Spleen (tissue), 11 donors: ENCODE results near the gene CCNF. TPM values are rescaled to one million over a fixed set of nuclear protein-coding genes. Genes with fewer than 3 reads are reported as not detected.

ENCODE experiments used
- DNase-seq: peaks from one replicate; pipeline ENCODE4 v3.0.0-alpha.2; 2020
- H3K27ac ChIP-seq, 8 donors: fragments of 200-600 bp; sonication (generic) in 7 of 8; 1 replicate in 4 of 8; 2 replicates in 4 of 8; pipeline versions ENCODE4 v1.5.0 to v1.8.0; 2016 to 2021; ENCODE audit warnings: inconsistent platforms in 4 of 8, mild to moderate bottlenecking in 4 of 8, moderate library complexity in 1 of 8
- H3K27me3 ChIP-seq, 7 donors: fragments of 200-600 bp; sonication (generic) in 6 of 7; replicated peaks in 1 of 7; 1 replicate in 4 of 7; 2 replicates in 3 of 7; pipeline versions ENCODE4 v1.5.0 to v1.8.0; 2016 to 2021; ENCODE audit warnings: inconsistent platforms in 3 of 7, mild to moderate bottlenecking in 1 of 7
- H3K36me3 ChIP-seq, 6 donors: fragments of 200-600 bp; sonication (generic) in 5 of 6; 1 replicate in 4 of 6; 2 replicates in 2 of 6; pipeline versions ENCODE4 v1.5.0 to v1.8.0; 2016 to 2021; ENCODE audit warnings: inconsistent platforms in 2 of 6
- H3K4me1 ChIP-seq, 6 donors: fragments of 200-600 bp; sonication (generic) in 5 of 6; 1 replicate in 3 of 6; 2 replicates in 3 of 6; pipeline versions ENCODE4 v1.5.0 to v1.8.0; 2016 to 2021; ENCODE audit warnings: inconsistent platforms in 3 of 6
- H3K4me3 ChIP-seq, 8 donors: fragments of 200-600 bp; sonication (generic) in 7 of 8; 1 replicate in 4 of 8; 2 replicates in 4 of 8; pipeline versions ENCODE4 v1.5.0 to v1.8.0; 2016 to 2021; ENCODE audit warnings: inconsistent platforms in 4 of 8, mild to moderate bottlenecking in 4 of 8, moderate library complexity in 2 of 8
- H3K9me3 ChIP-seq, 8 donors: fragments of 200-600 bp; sonication (generic) in 7 of 8; 1 replicate in 4 of 8; 2 replicates in 4 of 8; pipeline versions ENCODE4 v1.5.0 to v1.8.0; 2016 to 2021; ENCODE audit warnings: inconsistent platforms in 4 of 8
- POLR2A ChIP-seq, 3 donors: fragments of 450-650 bp; IDR thresholded peaks; one replicate each; pipeline ENCODE4 v1.5.1; 2017; ENCODE audit warnings: antibody characterized with exemption in 3 of 3, mild to moderate bottlenecking in 1 of 3
- POLR2AphosphoS5 ChIP-seq, 3 donors: sonication (generic); formaldehyde crosslinking; IDR thresholded peaks; one replicate each; pipeline ENCODE4 v1.5.1; 2017; ENCODE audit warnings: antibody characterized with exemption in 3 of 3
- WGBS, 5 donors: extraction: QIAGEN DNeasy Blood & Tissue Kit in 3 of 5; methylation state at CpG; one replicate each; pipeline versions ENCODE4 v1.1.5 to v1.1.7; 2013 to 2018; 5-methylcytosine and 5-hydroxymethylcytosine counted together
- intact Hi-C: fragments of 100-400 bp; cut with DNase I; formaldehyde crosslinking; loops from one replicate; pipeline ENCODE4 v1.15.0; 2023; ENCODE audit warnings: low total_unique reads
- polyA plus RNA-seq, 3 donors: library from polyadenylated mRNA; stranded (reverse); fragments of 200-250 nt; gene quantifications; one replicate each; pipeline ENCODE4 v1.2.1, GENCODE V29; 2013
- total RNA-seq, 7 donors: library from RNA; depleted of rRNA in 3 of 7; stranded (reverse); fragments of >200 nt in 3 of 7; fragmentation: NEBNext Ultra II Directional in 4 of 7; extraction: Animal tissue kit (Norgen Biotek cat#: 25700) in 4 of 7; gene quantifications; one replicate each; pipeline versions ENCODE4 v1.1.0 to v1.2.1, GENCODE V29; 2016 to 2021
- TF ChIP-seq, protein P1 (sequence below), 11 experiments: fragments of 200-600 bp in 7 of 11; fragments of 450-650 bp in 4 of 11; sonication (generic) in 4 of 11; IDR thresholded peaks in 8 of 11; conservative IDR thresholded peaks in 3 of 11; 1 replicate in 7 of 11; 2 replicates in 4 of 11; pipeline versions ENCODE4 v1.4.0 to v1.8.0; 2016 to 2021; ENCODE audit warnings: antibody characterized with exemption in 11 of 11, inconsistent platforms in 4 of 11, mild to moderate bottlenecking in 1 of 11
- donor health status: healthy with polysubstance abuse.
- donor health status: DM: no; HTN: no; CAD: no; lungs with moderate emphysema.
- donor health status: DM: no; HTN: no; CAD: no.
- donor health status: Bipolar disorder and iron deficiency.
- donor health status: healthy.
- donor health status: DM: no; HTN: no; CAD: no.
- donor health status: DM: yes; HTN: yes; CAD: no.

CCNF gene
- total and polyA plus RNA-seq, 10 donors: 1.5 to 11.1 (median 4.7) TPM

DNA sequence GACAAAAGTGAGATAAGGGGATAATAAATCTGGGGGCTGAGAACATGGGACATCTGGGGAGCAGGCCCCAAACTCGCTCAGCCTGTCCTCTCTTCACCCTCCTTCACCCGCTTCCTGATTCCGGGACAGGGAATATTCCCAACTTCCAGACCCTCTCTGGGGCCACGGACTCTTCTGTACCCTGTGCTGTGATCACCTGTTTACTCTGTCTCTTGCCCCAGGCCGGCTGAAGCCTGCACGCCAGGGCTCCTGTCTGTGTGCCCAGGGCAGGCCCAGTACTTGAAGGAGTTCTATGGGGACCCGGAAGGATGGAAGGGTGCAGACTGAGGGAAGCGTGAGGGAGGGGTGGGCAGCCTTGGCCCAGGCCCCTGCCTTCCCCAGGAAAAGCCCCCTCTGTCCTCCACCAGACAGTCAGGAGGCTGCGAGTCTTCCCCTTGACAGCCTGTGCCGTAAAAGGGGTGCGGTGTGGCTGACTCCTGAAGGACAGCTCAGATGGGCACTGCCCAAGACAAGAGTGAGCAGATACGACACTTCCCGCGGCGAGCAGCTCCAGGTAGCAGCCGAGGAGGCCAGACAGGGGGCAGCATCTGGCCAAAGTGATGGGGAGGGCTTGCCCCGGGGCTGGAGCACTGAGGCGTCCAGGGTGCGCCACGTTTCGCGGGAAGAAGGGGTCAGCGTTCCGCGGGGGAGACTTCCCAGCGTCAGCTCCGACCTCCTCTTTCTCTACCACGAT lies 1.0 kb upstream of the CCNF start:
- peaks cover 0 to 21% (median 10%) of the 10 kb centered on the region in 6 donors for H3K36me3 ChIP-seq
- peak; percentile 87 for DNase-seq
- H3K27ac ChIP-seq: peak overlapping the region in 6 of 8 donors; percentile 78 to 89 (median 82)
- no peak for TF ChIP-seq POLR2A (IDR thresholded peaks at IDR 0.05)
- TF ChIP-seq, protein P1, sequence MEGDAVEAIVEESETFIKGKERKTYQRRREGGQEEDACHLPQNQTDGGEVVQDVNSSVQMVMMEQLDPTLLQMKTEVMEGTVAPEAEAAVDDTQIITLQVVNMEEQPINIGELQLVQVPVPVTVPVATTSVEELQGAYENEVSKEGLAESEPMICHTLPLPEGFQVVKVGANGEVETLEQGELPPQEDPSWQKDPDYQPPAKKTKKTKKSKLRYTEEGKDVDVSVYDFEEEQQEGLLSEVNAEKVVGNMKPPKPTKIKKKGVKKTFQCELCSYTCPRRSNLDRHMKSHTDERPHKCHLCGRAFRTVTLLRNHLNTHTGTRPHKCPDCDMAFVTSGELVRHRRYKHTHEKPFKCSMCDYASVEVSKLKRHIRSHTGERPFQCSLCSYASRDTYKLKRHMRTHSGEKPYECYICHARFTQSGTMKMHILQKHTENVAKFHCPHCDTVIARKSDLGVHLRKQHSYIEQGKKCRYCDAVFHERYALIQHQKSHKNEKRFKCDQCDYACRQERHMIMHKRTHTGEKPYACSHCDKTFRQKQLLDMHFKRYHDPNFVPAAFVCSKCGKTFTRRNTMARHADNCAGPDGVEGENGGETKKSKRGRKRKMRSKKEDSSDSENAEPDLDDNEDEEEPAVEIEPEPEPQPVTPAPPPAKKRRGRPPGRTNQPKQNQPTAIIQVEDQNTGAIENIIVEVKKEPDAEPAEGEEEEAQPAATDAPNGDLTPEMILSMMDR (IDR thresholded peaks at IDR 0.05 in 8 of 11, conservative IDR thresholded peaks at IDR 0.05 in 3 of 11): peak in 7 of 11 experiments; percentile 4 to 53 (median 24)
- H3K4me1 ChIP-seq: peaks cover 7 to 34% (median 22%) of the 10 kb centered on the region in 6 donors
- no peaks in the 10 kb centered on the region for H3K27me3 ChIP-seq
- intact Hi-C loops: no loop called here
- H3K4me3 ChIP-seq: peak overlapping the region; percentile 64 to 92 (median 88)
- WGBS, 5 donors: 32 to 67% (median 36%) methylated on average over 16 to 28 of the region's 28 CpGs
- H3K9me3 ChIP-seq: no peaks in the 10 kb centered on the region

GRCh38 chr16:2428784-2429033 lies 538 bp upstream of the CCNF start:
- intact Hi-C loops: no loop called here
- peak overlapping the region; percentile 64 to 92 (median 88) for H3K4me3 ChIP-seq
- no peaks in the 10 kb centered on the region for H3K27me3 ChIP-seq
- H3K4me1 ChIP-seq: peaks cover 7 to 33% (median 21%) of the 10 kb centered on the region in 6 donors
- H3K9me3 ChIP-seq: no peaks in the 10 kb centered on the region
- H3K27ac ChIP-seq: peak overlapping the region; percentile 51 to 89 (median 78)
- DNase-seq: no peak
- WGBS, 5 donors: 0 to 1% (median 1%) methylated on average over 13 to 24 of the region's 24 CpGs
- no peak for TF ChIP-seq POLR2AphosphoS5 (IDR thresholded peaks at IDR 0.05)
- TF ChIP-seq, protein P1 (IDR thresholded peaks at IDR 0.05 in 8 of 11, conservative IDR thresholded peaks at IDR 0.05 in 3 of 11): peak in 3 of 11 experiments; percentile 1 to 9 (median 6)
- peaks cover 0 to 26% (median 12%) of the 10 kb centered on the region in 6 donors for H3K36me3 ChIP-seq

GRCh38 chr16:2429771-2430663 lies 770 bp downstream of the CCNF start:
- Histone ChIP-seq H3K27ac (peak overlapping the region in 7 of 8 donors; percentile 58 to 89 (median 79)), H3K27me3 (no peaks in the 10 kb centered on the region), H3K9me3 (no peaks in the 10 kb centered on the region), H3K4me1 (peaks cover 7 to 33% (median 21%) of the 10 kb centered on the region in 6 donors), H3K4me3 (peak overlapping the region; percentile 55 to 92 (median 86)), H3K36me3 (peaks cover 0 to 39% (median 14%) of the 10 kb centered on the region in 6 donors)
- TF ChIP-seq, protein P1 (IDR thresholded peaks at IDR 0.05 in 8 of 11, conservative IDR thresholded peaks at IDR 0.05 in 3 of 11): peak in 2 of 11 experiments; percentile 6 to 21
- TF ChIP-seq POLR2A (IDR thresholded peaks at IDR 0.05) (no peak), POLR2AphosphoS5 (IDR thresholded peaks at IDR 0.05) (no peak)
- intact Hi-C loops: loop anchor here (10.0 kb wide), 1 partner anchor 65 kb away; no protein-coding TSS in a partner anchor
- DNase-seq: peak; percentile 70
- 3 to 7% (median 4%) methylated on average over 27 to 46 of the region's 46 CpGs for WGBS, 5 donors
